OCI-LY7 (cell line): Measurements from ENCODE around the gene NELFA. TPM values are rescaled to one million over a fixed set of nuclear protein-coding genes. Genes with fewer than 3 reads are reported as not detected.

Source experiments
- BruUV-seq: library from RNA; stranded (reverse); fragments of 400-500 nt; replicated peaks from 2 replicates; lab custom pipeline; 2021; lab: Mats Ljungman, UMichigan
- CTCF ChIA-PET: fragments of 300-600 bp; sonication (Branson Sonifier 250); formaldehyde crosslinking; loops from one replicate; lab custom pipeline; 2022; ENCODE audit warnings: antibody characterized with exemption; ENCODE audit not compliant: unreplicated experiment; lab: Charles Lee
- POLR2A ChIA-PET: fragments of 300-600 bp; sonication (Branson Sonifier 250); formaldehyde crosslinking; loops from one replicate; lab custom pipeline; 2022; ENCODE audit warnings: antibody characterized with exemption; lab: Charles Lee
- DNase-seq: peaks from one replicate; pipeline ENCODE4 v3.0.0-alpha.2; 2015; ENCODE audit warnings: low spot score
- H2AFZ ChIP-seq: fragments of 200-600 bp; sonication (generic), shearing (Covaris generic); 2 replicates; pipeline ENCODE4 v1.6.1; 2014; ENCODE audit warnings: mild to moderate bottlenecking, antibody characterized with exemption, low read length, moderate library complexity
- H3K27ac ChIP-seq: fragments of 200-600 bp; sonication (generic); 2 replicates; pipeline ENCODE4 v1.5.1; 2014; ENCODE audit warnings: mixed run types, low read depth, mild to moderate bottlenecking, moderate library complexity, low read length, inconsistent platforms; ENCODE audit not compliant: poor library complexity, severe bottlenecking
- H3K36me3 ChIP-seq: fragments of 200-600 bp; sonication (generic); 2 replicates; pipeline ENCODE4 v1.6.1; 2014; ENCODE audit warnings: mild to moderate bottlenecking, antibody characterized with exemption, low read length, moderate library complexity, mixed read lengths; ENCODE audit not compliant: insufficient read depth
- H3K4me1 ChIP-seq: fragments of 200-600 bp; sonication (generic); 2 replicates; pipeline ENCODE4 v1.5.1; 2014; ENCODE audit warnings: mild to moderate bottlenecking, low read length; ENCODE audit not compliant: insufficient read depth, poor library complexity, severe bottlenecking
- H3K4me2 ChIP-seq: fragments of 200-600 bp; sonication (generic); 2 replicates; pipeline ENCODE4 v1.6.1; 2014; ENCODE audit warnings: mild to moderate bottlenecking, low read length
- H3K4me3 ChIP-seq: fragments of 200-600 bp; sonication (generic); 2 replicates; pipeline ENCODE4 v1.5.1; 2014; ENCODE audit warnings: mild to moderate bottlenecking, low read depth, low read length; ENCODE audit not compliant: poor library complexity, severe bottlenecking
- H3K79me2 ChIP-seq: fragments of 200-600 bp; sonication (generic); 2 replicates; pipeline ENCODE4 v1.6.1; 2016; ENCODE audit warnings: low read depth, mild to moderate bottlenecking, low read length, moderate library complexity, mixed read lengths; ENCODE audit not compliant: insufficient read depth
- H3K9me2 ChIP-seq: fragments of 200-600 bp; sonication (generic); 2 replicates; pipeline ENCODE4 v1.6.1; 2016; ENCODE audit warnings: mild to moderate bottlenecking, low read length, mixed read lengths; ENCODE audit not compliant: insufficient read depth
- H3K9me3 ChIP-seq: fragments of 200-600 bp; sonication (generic); 2 replicates; pipeline ENCODE4 v1.6.1; 2014; ENCODE audit warnings: mild to moderate bottlenecking, mixed run types, low read length, mixed read lengths
- H4K20me1 ChIP-seq: fragments of 200-600 bp; sonication (generic); 2 replicates; pipeline ENCODE4 v1.6.1; 2014; ENCODE audit warnings: mild to moderate bottlenecking, antibody characterized with exemption, low read length, moderate library complexity, mixed read lengths; ENCODE audit not compliant: insufficient read depth
- CTCF ChIP-seq: fragments of 200-600 bp; sonication (generic); conservative IDR thresholded peaks from 2 replicates; pipeline ENCODE4 v1.5.1; 2014; ENCODE audit warnings: mild to moderate bottlenecking, antibody characterized with exemption, low read length, moderate library complexity, mixed read lengths
- EZH2phosphoT487 ChIP-seq: fragments of 200-600 bp; sonication (generic); IDR thresholded peaks from 2 replicates; pipeline ENCODE4 v1.6.1; 2018; ENCODE audit warnings: low read depth, borderline replicate concordance, mild to moderate bottlenecking, mixed run types, antibody characterized with exemption, low read length, moderate library complexity, mixed read lengths
- intact Hi-C: fragments of 100-400 bp; cut with micrococcal nuclease; formaldehyde crosslinking; loops from one replicate; pipeline ENCODE4 v1.10.0; 2022; ENCODE audit not compliant: unreplicated experiment
- total RNA-seq, 2 experiments: library from RNA; depleted of rRNA in 1 of 2; stranded (reverse); fragments of >200 nt in 1 of 2; shearing (Covaris generic) in 1 of 2; gene quantifications; 2 replicates each; pipeline ENCODE4 v1.2.3, GENCODE V29; 2014 to 2022

The NELFA gene
- total RNA-seq, 2 experiments from 2014 or later = 45.5 to 45.7 TPM

- Histone ChIP-seq H4K20me1 (no peaks in the 10 kb centered on the region), H3K9me3 (no peaks in the 10 kb centered on the region), H3K9me2 (no peaks in the 10 kb centered on the region), H3K27ac (no peak overlapping the region), H3K79me2 (no peaks in the 10 kb centered on the region), H3K4me1 (no peaks in the 10 kb centered on the region), H3K4me2 (no peak overlapping the region), H3K4me3 (no peak overlapping the region), H2AFZ (no peak overlapping the region), H3K36me3 (peaks cover 96% of the 10 kb centered on the region)
- POLR2A ChIA-PET = no interaction called here
- CTCF ChIA-PET = no interaction called here
- intact Hi-C loops = no loop called here
- no peak for DNase-seq
- no TSS peak for BruUV-seq
- TF ChIP-seq CTCF = no peak
- TF ChIP-seq EZH2phosphoT487 = no peak
Observed at GRCh38 chr4:1956631-1957030, 52.1 kb downstream of the NELFA start.

- no peaks in the 10 kb centered on the region for H4K20me1 ChIP-seq
- BruUV-seq = no TSS peak
- H3K36me3 ChIP-seq = peaks cover 91% of the 10 kb centered on the region
- POLR2A ChIA-PET = no interaction called here
- no peak for DNase-seq
- no peaks in the 10 kb centered on the region for H3K4me1 ChIP-seq
- intact Hi-C loops = no loop called here
- TF ChIP-seq EZH2phosphoT487 (no peak), CTCF (no peak)
- no peak overlapping the region for H3K4me3 ChIP-seq
- H3K27ac ChIP-seq = no peak overlapping the region
- no peaks in the 10 kb centered on the region for H3K79me2 ChIP-seq
- CTCF ChIA-PET = no interaction called here
- no peak overlapping the region for H2AFZ ChIP-seq
- no peaks in the 10 kb centered on the region for H3K9me2 ChIP-seq
- no peaks in the 10 kb centered on the region for H3K9me3 ChIP-seq
- no peak overlapping the region for H3K4me2 ChIP-seq
Observed at GRCh38 chr4:1953335-1953734, 55.4 kb downstream of the NELFA start.

- POLR2A ChIA-PET = interaction anchor here (0.6 kb wide), 1 partner anchor 12 kb away, joined by 3 read pairs; no protein-coding TSS in a partner anchor
Observed at GRCh38 chr4:1952719-1953118, 56.1 kb downstream of the NELFA start.

More at GRCh38 chr4:1952719-1953118, 56.1 kb downstream of the NELFA start:
- H3K4me3 ChIP-seq = no peak overlapping the region
- peaks cover 91% of the 10 kb centered on the region for H3K36me3 ChIP-seq
- H3K4me1 ChIP-seq = no peaks in the 10 kb centered on the region
- no peak for DNase-seq
- no peak overlapping the region for H3K4me2 ChIP-seq
- CTCF ChIA-PET = no interaction called here
- H2AFZ ChIP-seq = no peak overlapping the region
- intact Hi-C loops = no loop called here
- no peaks in the 10 kb centered on the region for H3K9me3 ChIP-seq
- no peak overlapping the region for H3K27ac ChIP-seq
- no peaks in the 10 kb centered on the region for H4K20me1 ChIP-seq
- no peak for TF ChIP-seq CTCF
- no TSS peak for BruUV-seq
- no peaks in the 10 kb centered on the region for H3K79me2 ChIP-seq
- H3K9me2 ChIP-seq = no peaks in the 10 kb centered on the region
